HepG2 (cell line): ENCODE measurements around the gene STX10. TPM values are rescaled to one million over a fixed set of nuclear protein-coding genes. Genes with fewer than 3 reads are reported as not detected.

Experiments
- CHCHD3 ChIP-seq: sonication (generic); formaldehyde crosslinking; IDR thresholded peaks from 2 replicates; pipeline ENCODE4 v1.8.0; 2022; ENCODE audit warnings: mild to moderate bottlenecking, missing genetic modification reagents, moderate library complexity
- FOXP1 ChIP-seq, 2 experiments: fragments of 450-650 bp in 1 of 2; IDR thresholded peaks; 2 replicates each; pipeline ENCODE4 v1.6.1; 2017 to 2018; ENCODE audit warnings: antibody characterized with exemption in 1 of 2
- GPN1 ChIP-seq: sonication (generic); formaldehyde crosslinking; IDR thresholded peaks from 2 replicates; pipeline ENCODE4 v1.5.1; 2020; ENCODE audit warnings: missing genetic modification reagents, borderline replicate concordance
- HCFC1 ChIP-seq: fragments of 150-350 bp; IDR thresholded peaks from 2 replicates; pipeline ENCODE4 v1.6.1; 2014; ENCODE audit warnings: low read depth, low read length
- HMG20A ChIP-seq: IDR thresholded peaks from 2 replicates; pipeline ENCODE4 v1.6.1; 2016; ENCODE audit warnings: borderline replicate concordance
- IKZF1 ChIP-seq: fragments of 450-650 bp; IDR thresholded peaks from 2 replicates; pipeline ENCODE4 v1.7.1; 2016
- IRX3 ChIP-seq: sonication (generic); formaldehyde crosslinking; IDR thresholded peaks from 2 replicates; pipeline ENCODE4 v1.8.1; 2023; ENCODE audit warnings: mild to moderate bottlenecking, low read depth, missing genetic modification reagents, borderline replicate concordance
- PAX8 ChIP-seq: sonication (generic); formaldehyde crosslinking; IDR thresholded peaks from 2 replicates; pipeline ENCODE4 v1.8.0; 2022; ENCODE audit warnings: mild to moderate bottlenecking, missing genetic modification reagents, borderline replicate concordance
- PBX3 ChIP-seq: sonication (generic); formaldehyde crosslinking; IDR thresholded peaks from 2 replicates; pipeline ENCODE4 v1.8.1; 2023; ENCODE audit warnings: missing genetic modification reagents, inconsistent platforms, borderline replicate concordance
- SAFB2 ChIP-seq: sonication (generic); formaldehyde crosslinking; IDR thresholded peaks from 2 replicates; pipeline ENCODE4 v1.5.1; 2020; ENCODE audit warnings: missing genetic modification reagents, low read depth, mild to moderate bottlenecking, borderline replicate concordance
- ZBTB37 ChIP-seq: sonication (generic); formaldehyde crosslinking; IDR thresholded peaks from 2 replicates; pipeline ENCODE4 v1.4.0; 2020; ENCODE audit warnings: mild to moderate bottlenecking, missing genetic modification reagents
- ZNF225 ChIP-seq: sonication (generic); formaldehyde crosslinking; IDR thresholded peaks from 2 replicates; pipeline ENCODE4 v1.4.0; 2020; ENCODE audit warnings: mild to moderate bottlenecking, missing genetic modification reagents
- ZNF367 ChIP-seq: sonication (generic); formaldehyde crosslinking; IDR thresholded peaks from 2 replicates; pipeline ENCODE4 v1.4.0; 2020; ENCODE audit warnings: missing genetic modification reagents, borderline replicate concordance
- ZNF430 ChIP-seq: sonication (generic); formaldehyde crosslinking; IDR thresholded peaks from 2 replicates; pipeline ENCODE4 v1.9.0; 2021; ENCODE audit warnings: mild to moderate bottlenecking, missing genetic modification reagents
- ZNF772 ChIP-seq: sonication (generic); formaldehyde crosslinking; IDR thresholded peaks from 2 replicates; pipeline ENCODE4 v1.5.0; 2020; ENCODE audit warnings: mild to moderate bottlenecking, missing genetic modification reagents
- polyA plus RNA-seq, 8 experiments: library from polyadenylated mRNA; depleted of rRNA in 3 of 8; stranded (reverse) in 7 of 8; unstranded in 1 of 8; fragments of >200 nt; fragmentation: Illumina TruSeq in 4 of 8; extraction: Trizol in 4 of 8; gene quantifications; 2 replicates each; pipeline versions ENCODE4 v1.2.1 to v1.2.3, GENCODE V29; 2011 to 2016; ENCODE audit warnings: low read depth in 4 of 8, missing spikeins in 1 of 8, mixed read lengths in 1 of 8; ENCODE audit not compliant: insufficient read depth in 1 of 8
- total RNA-seq, 5 experiments: library from RNA; depleted of rRNA; stranded (reverse); fragments of >200 nt; fragmentation: Illumina TruSeq; extraction: Trizol; gene quantifications; 2 replicates each; pipeline ENCODE4 v1.2.3, GENCODE V29; 2016; ENCODE audit warnings: low read depth in 1 of 5
- TF ChIP-seq, protein P1 (sequence below): sonication (generic); formaldehyde crosslinking; IDR thresholded peaks from 2 replicates; pipeline ENCODE4 v1.8.0; 2022; ENCODE audit warnings: mild to moderate bottlenecking, missing genetic modification reagents; ENCODE audit not compliant: insufficient replicate concordance
- TF ChIP-seq, protein P2 (sequence below), 2 experiments: IDR thresholded peaks; 2 replicates each; pipeline ENCODE4 v1.6.1; 2011 to 2012; ENCODE audit warnings: low read length in 2 of 2, borderline replicate concordance in 1 of 2, low read depth in 1 of 2, mild to moderate bottlenecking in 1 of 2, moderate library complexity in 1 of 2
- TF ChIP-seq, protein P3 (sequence below): sonication (generic); formaldehyde crosslinking; IDR thresholded peaks from 2 replicates; pipeline ENCODE4 v1.5.1; 2020; ENCODE audit warnings: missing genetic modification reagents, mild to moderate bottlenecking, borderline replicate concordance

The STX10 gene
- total and polyA plus RNA-seq, 2 of the 13 experiments (the other 11 are each of a cell fraction or from before 2014, with no cell fraction given), result 47.9 to 66.4 TPM

DNA sequence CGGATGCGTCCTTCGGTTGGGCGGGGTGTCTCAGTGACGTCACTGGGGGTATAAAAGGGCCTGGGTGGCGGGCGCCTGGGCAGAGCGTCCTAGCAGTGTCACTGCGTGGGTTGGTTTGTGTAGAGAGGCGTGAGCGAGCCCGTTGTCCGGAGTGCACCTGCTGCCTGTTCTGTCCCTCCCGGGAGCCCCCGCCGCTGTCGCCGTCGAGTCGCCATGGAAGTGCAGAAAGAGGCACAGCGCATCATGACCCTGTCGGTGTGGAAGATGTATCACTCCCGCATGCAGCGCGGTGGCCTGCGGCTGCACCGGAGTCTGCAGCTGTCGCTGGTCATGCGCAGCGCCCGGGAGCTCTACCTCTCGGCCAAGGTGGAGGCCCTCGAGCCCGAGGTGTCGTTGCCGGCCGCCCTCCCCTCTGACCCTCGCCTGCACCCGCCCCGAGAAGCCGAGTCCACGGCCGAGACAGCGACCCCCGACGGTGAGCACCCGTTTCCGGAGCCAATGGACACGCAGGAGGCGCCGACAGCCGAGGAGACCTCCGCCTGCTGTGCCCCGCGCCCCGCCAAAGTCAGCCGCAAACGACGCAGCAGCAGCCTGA is 2.9 kb upstream of the STX10 start (continued):
- 0 out of 2 replicates have a peak, but pooled peaks have one; percentile 16 for TF ChIP-seq ZNF367 (CRISPR knock-in tag)
- TF ChIP-seq, protein P1, sequence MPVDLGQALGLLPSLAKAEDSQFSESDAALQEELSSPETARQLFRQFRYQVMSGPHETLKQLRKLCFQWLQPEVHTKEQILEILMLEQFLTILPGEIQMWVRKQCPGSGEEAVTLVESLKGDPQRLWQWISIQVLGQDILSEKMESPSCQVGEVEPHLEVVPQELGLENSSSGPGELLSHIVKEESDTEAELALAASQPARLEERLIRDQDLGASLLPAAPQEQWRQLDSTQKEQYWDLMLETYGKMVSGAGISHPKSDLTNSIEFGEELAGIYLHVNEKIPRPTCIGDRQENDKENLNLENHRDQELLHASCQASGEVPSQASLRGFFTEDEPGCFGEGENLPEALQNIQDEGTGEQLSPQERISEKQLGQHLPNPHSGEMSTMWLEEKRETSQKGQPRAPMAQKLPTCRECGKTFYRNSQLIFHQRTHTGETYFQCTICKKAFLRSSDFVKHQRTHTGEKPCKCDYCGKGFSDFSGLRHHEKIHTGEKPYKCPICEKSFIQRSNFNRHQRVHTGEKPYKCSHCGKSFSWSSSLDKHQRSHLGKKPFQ (CRISPR knock-in tag), result no peak
- TF ChIP-seq, protein P2, sequence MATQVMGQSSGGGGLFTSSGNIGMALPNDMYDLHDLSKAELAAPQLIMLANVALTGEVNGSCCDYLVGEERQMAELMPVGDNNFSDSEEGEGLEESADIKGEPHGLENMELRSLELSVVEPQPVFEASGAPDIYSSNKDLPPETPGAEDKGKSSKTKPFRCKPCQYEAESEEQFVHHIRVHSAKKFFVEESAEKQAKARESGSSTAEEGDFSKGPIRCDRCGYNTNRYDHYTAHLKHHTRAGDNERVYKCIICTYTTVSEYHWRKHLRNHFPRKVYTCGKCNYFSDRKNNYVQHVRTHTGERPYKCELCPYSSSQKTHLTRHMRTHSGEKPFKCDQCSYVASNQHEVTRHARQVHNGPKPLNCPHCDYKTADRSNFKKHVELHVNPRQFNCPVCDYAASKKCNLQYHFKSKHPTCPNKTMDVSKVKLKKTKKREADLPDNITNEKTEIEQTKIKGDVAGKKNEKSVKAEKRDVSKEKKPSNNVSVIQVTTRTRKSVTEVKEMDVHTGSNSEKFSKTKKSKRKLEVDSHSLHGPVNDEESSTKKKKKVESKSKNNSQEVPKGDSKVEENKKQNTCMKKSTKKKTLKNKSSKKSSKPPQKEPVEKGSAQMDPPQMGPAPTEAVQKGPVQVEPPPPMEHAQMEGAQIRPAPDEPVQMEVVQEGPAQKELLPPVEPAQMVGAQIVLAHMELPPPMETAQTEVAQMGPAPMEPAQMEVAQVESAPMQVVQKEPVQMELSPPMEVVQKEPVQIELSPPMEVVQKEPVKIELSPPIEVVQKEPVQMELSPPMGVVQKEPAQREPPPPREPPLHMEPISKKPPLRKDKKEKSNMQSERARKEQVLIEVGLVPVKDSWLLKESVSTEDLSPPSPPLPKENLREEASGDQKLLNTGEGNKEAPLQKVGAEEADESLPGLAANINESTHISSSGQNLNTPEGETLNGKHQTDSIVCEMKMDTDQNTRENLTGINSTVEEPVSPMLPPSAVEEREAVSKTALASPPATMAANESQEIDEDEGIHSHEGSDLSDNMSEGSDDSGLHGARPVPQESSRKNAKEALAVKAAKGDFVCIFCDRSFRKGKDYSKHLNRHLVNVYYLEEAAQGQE (IDR thresholded peaks at IDR 0.05; ENCODE audit: borderline replicate concordance in 1 of 2, low read depth in 1 of 2, low read length in 2 of 2), result peak in 1 of 2 experiments; percentile 66; a peak in 1 of 4 replicates
- TF ChIP-seq ZNF430, result no peak
- TF ChIP-seq PBX3 (CRISPR knock-in tag), result no peak
- TF ChIP-seq FOXP1 (IDR thresholded peaks at IDR 0.05), result no peak
- peak; percentile 30; the same call in 1 of the 2 replicates for TF ChIP-seq FOXP1 (CRISPR knock-in tag; IDR thresholded peaks at IDR 0.05)
- TF ChIP-seq HMG20A (CRISPR knock-in tag), result no peak
- peak; percentile 77 for TF ChIP-seq SAFB2 (CRISPR knock-in tag)
- TF ChIP-seq ZNF772 (CRISPR knock-in tag), result peak; percentile 62; the same call in 1 of the 2 replicates
- TF ChIP-seq IRX3 (CRISPR knock-in tag), result 0 out of 2 replicates have a peak, but pooled peaks have one; percentile 48
- no peak for TF ChIP-seq ZBTB37 (CRISPR knock-in tag)
- no peak for TF ChIP-seq IKZF1
- TF ChIP-seq HCFC1, result no peak; the same call in 1 of the 2 replicates
- peak; percentile 57; the same call in 1 of the 2 replicates for TF ChIP-seq CHCHD3
- TF ChIP-seq GPN1 (CRISPR knock-in tag), result no peak
- TF ChIP-seq, protein P3, sequence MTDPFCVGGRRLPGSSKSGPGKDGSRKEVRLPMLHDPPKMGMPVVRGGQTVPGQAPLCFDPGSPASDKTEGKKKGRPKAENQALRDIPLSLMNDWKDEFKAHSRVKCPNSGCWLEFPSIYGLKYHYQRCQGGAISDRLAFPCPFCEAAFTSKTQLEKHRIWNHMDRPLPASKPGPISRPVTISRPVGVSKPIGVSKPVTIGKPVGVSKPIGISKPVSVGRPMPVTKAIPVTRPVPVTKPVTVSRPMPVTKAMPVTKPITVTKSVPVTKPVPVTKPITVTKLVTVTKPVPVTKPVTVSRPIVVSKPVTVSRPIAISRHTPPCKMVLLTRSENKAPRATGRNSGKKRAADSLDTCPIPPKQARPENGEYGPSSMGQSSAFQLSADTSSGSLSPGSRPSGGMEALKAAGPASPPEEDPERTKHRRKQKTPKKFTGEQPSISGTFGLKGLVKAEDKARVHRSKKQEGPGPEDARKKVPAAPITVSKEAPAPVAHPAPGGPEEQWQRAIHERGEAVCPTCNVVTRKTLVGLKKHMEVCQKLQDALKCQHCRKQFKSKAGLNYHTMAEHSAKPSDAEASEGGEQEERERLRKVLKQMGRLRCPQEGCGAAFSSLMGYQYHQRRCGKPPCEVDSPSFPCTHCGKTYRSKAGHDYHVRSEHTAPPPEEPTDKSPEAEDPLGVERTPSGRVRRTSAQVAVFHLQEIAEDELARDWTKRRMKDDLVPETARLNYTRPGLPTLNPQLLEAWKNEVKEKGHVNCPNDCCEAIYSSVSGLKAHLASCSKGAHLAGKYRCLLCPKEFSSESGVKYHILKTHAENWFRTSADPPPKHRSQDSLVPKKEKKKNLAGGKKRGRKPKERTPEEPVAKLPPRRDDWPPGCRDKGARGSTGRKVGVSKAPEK (CRISPR knock-in tag), result no peak
- TF ChIP-seq PAX8, result no peak
- no peak for TF ChIP-seq ZNF225 (CRISPR knock-in tag)
